PC-9 (cell line): ENCODE data around the gene ITM2C.

Experiments
- EZH2 ChIP-seq: fragments of 200-600 bp; sonication (generic); IDR thresholded peaks from 2 replicates; pipeline ENCODE4 v1.8.0; 2017; ENCODE audit warnings: antibody characterized with exemption, low read depth
- TF ChIP-seq, protein P1 (sequence below): fragments of 200-600 bp; sonication (generic); conservative IDR thresholded peaks from 2 replicates; pipeline ENCODE4 v1.6.1; 2017; ENCODE audit warnings: mixed run types, antibody characterized with exemption, mild to moderate bottlenecking, moderate library complexity

DNA sequence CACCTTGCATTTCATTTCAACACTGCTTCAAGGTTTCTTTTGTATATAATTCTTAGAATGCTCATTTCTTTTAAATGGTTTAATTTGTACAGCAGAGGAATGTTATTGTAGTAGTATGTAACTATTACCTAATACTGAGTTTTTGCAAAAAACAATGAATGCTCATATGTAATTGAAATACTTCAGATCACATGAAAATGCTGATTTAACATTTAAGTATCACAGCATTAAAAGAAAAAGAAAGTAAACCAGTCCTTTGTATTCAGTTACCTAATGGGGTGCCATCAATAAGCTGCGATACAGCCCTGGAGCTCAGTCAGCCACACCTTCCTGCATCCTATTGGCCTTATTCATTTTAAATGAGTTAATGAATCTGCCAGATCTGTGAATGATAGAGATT lies 45.3 kb upstream of the ITM2C start:
- TF ChIP-seq, protein P1, sequence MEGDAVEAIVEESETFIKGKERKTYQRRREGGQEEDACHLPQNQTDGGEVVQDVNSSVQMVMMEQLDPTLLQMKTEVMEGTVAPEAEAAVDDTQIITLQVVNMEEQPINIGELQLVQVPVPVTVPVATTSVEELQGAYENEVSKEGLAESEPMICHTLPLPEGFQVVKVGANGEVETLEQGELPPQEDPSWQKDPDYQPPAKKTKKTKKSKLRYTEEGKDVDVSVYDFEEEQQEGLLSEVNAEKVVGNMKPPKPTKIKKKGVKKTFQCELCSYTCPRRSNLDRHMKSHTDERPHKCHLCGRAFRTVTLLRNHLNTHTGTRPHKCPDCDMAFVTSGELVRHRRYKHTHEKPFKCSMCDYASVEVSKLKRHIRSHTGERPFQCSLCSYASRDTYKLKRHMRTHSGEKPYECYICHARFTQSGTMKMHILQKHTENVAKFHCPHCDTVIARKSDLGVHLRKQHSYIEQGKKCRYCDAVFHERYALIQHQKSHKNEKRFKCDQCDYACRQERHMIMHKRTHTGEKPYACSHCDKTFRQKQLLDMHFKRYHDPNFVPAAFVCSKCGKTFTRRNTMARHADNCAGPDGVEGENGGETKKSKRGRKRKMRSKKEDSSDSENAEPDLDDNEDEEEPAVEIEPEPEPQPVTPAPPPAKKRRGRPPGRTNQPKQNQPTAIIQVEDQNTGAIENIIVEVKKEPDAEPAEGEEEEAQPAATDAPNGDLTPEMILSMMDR: no peak
- no peak for TF ChIP-seq EZH2
